Cardiac muscle cell (in vitro differentiated cells and primary cell): ENCODE measurements around the gene TJP3. TPM values are rescaled to one million over a fixed set of nuclear protein-coding genes. Genes with fewer than 3 reads are reported as not detected.
A peak's percentile ranks its signal among the peaks of the same experiment; 100 is the strongest.

ENCODE experiments used
- DNase-seq, 2 donors: peaks; one replicate each; pipeline versions ENCODE4 v3.0.0 to v3.0.0-alpha.2; 2010 to 2017; ENCODE audit warnings: low read depth in 1 of 2, low spot score in 1 of 2
- H3K27ac ChIP-seq: fragments of 200-600 bp; sonication (generic); 2 replicates; pipeline ENCODE4 v1.5.1; 2016
- H3K27me3 ChIP-seq: fragments of 200-600 bp; sonication (generic); 2 replicates; pipeline ENCODE4 v1.6.0; 2016; ENCODE audit warnings: control low read depth
- H3K36me3 ChIP-seq: fragments of 200-600 bp; sonication (generic); 2 replicates; pipeline ENCODE4 v1.5.1; 2016; ENCODE audit warnings: control low read depth
- H3K4me1 ChIP-seq: fragments of 200-600 bp; sonication (generic); 2 replicates; pipeline ENCODE4 v1.8.1; 2017; ENCODE audit warnings: low read depth, mild to moderate bottlenecking, mixed run types
- H3K4me3 ChIP-seq: fragments of 200-600 bp; sonication (generic); 2 replicates; pipeline ENCODE4 v1.5.1; 2016; ENCODE audit warnings: mild to moderate bottlenecking
- H3K9me3 ChIP-seq: fragments of 200-600 bp; sonication (generic); 2 replicates; pipeline ENCODE4 v1.5.1; 2017; ENCODE audit warnings: low read depth, mild to moderate bottlenecking, control low read depth
- polyA plus RNA-seq: library from polyadenylated mRNA; unstranded; fragments of >200 nt; fragmentation: Nextera tagmentation; extraction: Ambion mirVana; gene quantifications from 2 replicates; pipeline ENCODE4 v1.2.1, GENCODE V29; 2016
- total RNA-seq: library from RNA; depleted of rRNA; stranded (reverse); fragments of >200 nt; gene quantifications from 2 replicates; pipeline ENCODE4 v1.2.3, GENCODE V29; 2016
- TF ChIP-seq, protein P1 (sequence below): IDR thresholded peaks from 2 replicates; pipeline ENCODE4 v1.5.1; 2012; ENCODE audit warnings: low read depth, mild to moderate bottlenecking, low read length

The TJP3 gene, protein sequence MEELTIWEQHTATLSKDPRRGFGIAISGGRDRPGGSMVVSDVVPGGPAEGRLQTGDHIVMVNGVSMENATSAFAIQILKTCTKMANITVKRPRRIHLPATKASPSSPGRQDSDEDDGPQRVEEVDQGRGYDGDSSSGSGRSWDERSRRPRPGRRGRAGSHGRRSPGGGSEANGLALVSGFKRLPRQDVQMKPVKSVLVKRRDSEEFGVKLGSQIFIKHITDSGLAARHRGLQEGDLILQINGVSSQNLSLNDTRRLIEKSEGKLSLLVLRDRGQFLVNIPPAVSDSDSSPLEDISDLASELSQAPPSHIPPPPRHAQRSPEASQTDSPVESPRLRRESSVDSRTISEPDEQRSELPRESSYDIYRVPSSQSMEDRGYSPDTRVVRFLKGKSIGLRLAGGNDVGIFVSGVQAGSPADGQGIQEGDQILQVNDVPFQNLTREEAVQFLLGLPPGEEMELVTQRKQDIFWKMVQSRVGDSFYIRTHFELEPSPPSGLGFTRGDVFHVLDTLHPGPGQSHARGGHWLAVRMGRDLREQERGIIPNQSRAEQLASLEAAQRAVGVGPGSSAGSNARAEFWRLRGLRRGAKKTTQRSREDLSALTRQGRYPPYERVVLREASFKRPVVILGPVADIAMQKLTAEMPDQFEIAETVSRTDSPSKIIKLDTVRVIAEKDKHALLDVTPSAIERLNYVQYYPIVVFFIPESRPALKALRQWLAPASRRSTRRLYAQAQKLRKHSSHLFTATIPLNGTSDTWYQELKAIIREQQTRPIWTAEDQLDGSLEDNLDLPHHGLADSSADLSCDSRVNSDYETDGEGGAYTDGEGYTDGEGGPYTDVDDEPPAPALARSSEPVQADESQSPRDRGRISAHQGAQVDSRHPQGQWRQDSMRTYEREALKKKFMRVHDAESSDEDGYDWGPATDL
- total RNA-seq (2.8 and 5.2 TPM in 2 replicates), polyA plus RNA-seq (3.0 and 5.0 TPM in 2 replicates)

DNA sequence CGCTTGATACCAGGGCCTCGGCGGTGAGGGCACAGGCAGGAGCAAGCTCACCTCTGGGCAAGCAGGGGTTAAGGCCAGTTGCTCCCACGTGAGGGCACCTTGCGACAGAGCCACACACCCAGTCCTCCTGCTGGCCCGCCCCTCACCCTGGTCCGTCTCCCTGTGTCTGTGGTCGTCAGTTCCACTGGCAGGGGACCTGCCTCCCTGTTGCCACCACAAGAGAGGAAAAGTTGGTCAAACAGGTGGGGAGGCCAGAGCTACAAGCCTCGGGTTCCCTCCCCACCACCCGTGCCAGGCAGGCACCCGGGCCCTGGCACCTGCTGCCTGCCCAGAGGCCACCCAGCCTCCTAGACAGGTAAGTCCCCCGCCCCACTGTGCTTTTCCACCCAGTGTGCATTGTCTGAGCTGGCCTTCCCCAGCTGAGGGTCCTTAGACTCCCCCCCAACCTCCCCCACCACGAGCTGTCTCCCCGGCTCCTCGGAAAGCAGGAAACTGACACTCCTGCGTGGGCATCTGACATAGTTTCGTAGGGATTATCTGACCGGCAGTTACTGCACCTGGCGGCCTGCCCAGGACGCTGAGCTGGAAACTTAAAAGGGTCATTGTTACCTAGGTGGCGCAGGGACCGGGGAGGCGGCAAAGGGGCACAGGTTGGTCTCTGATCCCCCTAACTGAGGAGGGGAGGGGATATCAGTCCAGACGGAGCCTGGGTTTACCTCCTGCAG lies at the start of gene TJP3:
Gene TJP3 (plus strand): TSS at position 178 of the 725 bp plus-strand sequence. CDS start 20,049 bp downstream, outside the sequence.
- no peaks in the 10 kb centered on the region for H3K9me3 ChIP-seq
- no peak within 1 kb of the TSS for H3K27ac ChIP-seq
- no peaks in the 10 kb centered on the region for H3K36me3 ChIP-seq
- no peaks in the 10 kb centered on the region for H3K27me3 ChIP-seq
- H3K4me1 ChIP-seq: no peaks in the 10 kb centered on the region
- DNase-seq: peak in 1 of 2 donors; percentile 25
- TF ChIP-seq, protein P1, sequence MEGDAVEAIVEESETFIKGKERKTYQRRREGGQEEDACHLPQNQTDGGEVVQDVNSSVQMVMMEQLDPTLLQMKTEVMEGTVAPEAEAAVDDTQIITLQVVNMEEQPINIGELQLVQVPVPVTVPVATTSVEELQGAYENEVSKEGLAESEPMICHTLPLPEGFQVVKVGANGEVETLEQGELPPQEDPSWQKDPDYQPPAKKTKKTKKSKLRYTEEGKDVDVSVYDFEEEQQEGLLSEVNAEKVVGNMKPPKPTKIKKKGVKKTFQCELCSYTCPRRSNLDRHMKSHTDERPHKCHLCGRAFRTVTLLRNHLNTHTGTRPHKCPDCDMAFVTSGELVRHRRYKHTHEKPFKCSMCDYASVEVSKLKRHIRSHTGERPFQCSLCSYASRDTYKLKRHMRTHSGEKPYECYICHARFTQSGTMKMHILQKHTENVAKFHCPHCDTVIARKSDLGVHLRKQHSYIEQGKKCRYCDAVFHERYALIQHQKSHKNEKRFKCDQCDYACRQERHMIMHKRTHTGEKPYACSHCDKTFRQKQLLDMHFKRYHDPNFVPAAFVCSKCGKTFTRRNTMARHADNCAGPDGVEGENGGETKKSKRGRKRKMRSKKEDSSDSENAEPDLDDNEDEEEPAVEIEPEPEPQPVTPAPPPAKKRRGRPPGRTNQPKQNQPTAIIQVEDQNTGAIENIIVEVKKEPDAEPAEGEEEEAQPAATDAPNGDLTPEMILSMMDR: no peak
- no peak within 1 kb of the TSS for H3K4me3 ChIP-seq

DNA sequence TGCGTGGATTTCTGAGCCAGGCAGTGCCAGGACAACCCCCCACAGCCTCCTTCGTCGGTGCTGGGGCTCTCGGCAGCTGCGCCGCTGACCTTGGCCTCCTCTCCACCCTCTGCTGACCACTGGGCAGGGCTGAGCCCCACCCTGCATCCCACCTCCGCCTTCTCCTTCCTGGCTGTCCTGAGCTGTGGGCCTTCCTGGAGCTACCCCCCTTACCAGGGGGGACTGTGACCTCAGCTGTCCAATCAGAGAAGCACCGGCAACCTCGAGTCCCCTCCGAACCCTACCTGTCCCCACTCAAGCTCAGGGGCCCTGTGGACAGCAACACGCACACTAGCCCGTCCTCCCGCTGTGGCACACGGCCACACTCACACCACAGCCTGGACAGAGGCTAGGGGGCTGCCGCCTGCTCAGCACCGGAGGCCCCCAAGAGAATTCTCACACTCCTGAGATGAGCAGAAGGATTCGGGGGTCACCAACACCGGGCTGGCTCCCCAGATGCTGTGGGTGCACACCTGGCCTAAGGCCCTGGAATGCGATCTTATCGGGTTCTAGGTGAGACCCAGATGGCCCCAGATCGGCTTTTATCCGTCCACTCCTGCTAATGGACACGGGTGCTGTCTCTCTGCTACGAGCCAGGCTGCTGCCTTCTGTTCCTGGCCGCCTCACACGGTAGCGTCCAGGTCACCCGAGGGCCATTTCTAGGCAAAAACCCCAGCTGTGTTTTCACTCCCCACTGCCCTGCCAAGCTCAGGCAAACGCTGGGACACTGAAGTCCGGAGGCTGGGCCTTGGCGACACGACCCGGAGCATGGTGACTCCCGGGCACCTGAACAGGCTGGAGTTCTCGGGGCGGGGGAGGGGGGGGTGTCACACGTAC lies 49.1 kb upstream of the TJP3 start:
- Histone ChIP-seq H3K4me3 (no peak overlapping the region), H3K4me1 (no peaks in the 10 kb centered on the region), H3K9me3 (no peaks in the 10 kb centered on the region), H3K27ac (no peak overlapping the region), H3K36me3 (peaks cover 5% of the 10 kb centered on the region), H3K27me3 (no peaks in the 10 kb centered on the region)
- TF ChIP-seq, protein P1: no peak
- no peak for DNase-seq

DNA sequence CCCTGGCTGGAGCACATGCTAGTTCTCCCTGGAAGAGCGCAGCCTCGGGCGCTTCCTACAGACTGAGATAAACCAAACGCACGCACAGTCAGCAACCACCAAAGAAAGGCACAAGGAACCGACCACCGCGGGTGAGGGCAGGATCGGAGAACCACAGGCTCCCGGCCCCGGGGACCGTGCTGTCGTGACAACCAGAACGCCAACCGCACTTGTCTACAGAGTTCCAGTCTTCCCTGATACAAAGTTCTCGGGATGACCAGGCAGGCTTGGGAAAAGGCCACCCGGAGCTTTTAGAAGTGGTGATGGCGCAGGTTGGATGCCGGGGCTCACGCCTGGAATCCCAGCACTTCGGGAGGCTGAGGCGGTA lies 48.5 kb upstream of the TJP3 start:
- Histone ChIP-seq H3K36me3 (peaks cover 5% of the 10 kb centered on the region), H3K27ac (no peak overlapping the region), H3K9me3 (no peaks in the 10 kb centered on the region), H3K27me3 (no peaks in the 10 kb centered on the region), H3K4me3 (no peak overlapping the region), H3K4me1 (no peaks in the 10 kb centered on the region)
- TF ChIP-seq, protein P1: no peak
- no peak for DNase-seq

DNA sequence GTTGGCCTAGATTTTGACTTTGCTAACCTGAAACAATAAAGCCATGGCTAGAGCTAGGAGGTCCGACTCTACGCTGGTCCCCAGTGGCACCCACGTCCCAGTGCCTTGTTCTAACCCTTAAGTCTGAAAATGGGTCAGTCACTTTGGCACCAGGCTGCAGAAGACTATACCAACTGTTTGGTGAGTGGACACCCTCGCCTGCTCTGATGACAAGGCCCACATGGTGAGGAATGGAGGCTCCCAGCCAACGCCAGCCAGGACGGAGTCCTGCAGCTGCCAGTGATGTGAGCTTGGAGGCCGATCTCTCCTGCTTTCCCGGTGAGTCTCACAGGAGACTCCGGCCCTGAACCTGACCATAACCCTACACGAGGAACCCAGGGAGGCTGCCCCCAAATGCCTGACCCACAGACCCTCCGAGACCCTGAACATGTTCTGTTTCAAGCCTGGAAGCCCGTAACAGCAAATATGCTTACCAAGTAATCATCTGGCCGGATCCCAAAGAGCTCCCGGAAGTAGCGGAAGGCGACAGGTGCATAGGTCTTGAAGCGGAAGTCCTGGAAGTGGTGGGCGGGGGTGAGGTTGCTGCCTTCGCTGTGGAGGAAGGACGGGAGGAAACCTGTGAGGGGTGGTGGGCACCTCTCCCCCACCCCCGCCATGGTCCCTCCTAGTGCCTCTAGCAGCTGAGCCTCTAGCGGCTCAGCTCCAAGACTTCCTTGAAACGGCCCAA lies 47.5 kb upstream of the TJP3 start:
- Histone ChIP-seq H3K36me3 (peaks cover 5% of the 10 kb centered on the region), H3K4me1 (no peaks in the 10 kb centered on the region), H3K27ac (no peak overlapping the region), H3K27me3 (no peaks in the 10 kb centered on the region), H3K4me3 (no peak overlapping the region), H3K9me3 (no peaks in the 10 kb centered on the region)
- TF ChIP-seq, protein P1: no peak
- DNase-seq: no peak
